GM12875 (cell line): ENCODE measurements around the gene BTF3.
"Not testable (repeated sequence)": the region's sequence is repeated elsewhere in the genome, so short reads cannot be mapped to it uniquely, and the experiment has no call there.

Source experiments
- H3K4me3 ChIP-seq: one replicate; pipeline ENCODE4 v1.5.1; 2011; ENCODE audit warnings: low read depth, low read length, control low read depth
- TF ChIP-seq, protein P1 (sequence below): IDR thresholded peaks from 2 replicates; pipeline ENCODE4 v1.5.1; 2011; ENCODE audit warnings: low read depth, mild to moderate bottlenecking, control low read depth, inconsistent platforms, low read length, moderate library complexity, borderline replicate concordance; ENCODE audit not compliant: insufficient read depth

The BTF3 gene

GRCh38 chr5:73454379-73455036, 43.7 kb upstream of the BTF3 start:
- TF ChIP-seq, protein P1, sequence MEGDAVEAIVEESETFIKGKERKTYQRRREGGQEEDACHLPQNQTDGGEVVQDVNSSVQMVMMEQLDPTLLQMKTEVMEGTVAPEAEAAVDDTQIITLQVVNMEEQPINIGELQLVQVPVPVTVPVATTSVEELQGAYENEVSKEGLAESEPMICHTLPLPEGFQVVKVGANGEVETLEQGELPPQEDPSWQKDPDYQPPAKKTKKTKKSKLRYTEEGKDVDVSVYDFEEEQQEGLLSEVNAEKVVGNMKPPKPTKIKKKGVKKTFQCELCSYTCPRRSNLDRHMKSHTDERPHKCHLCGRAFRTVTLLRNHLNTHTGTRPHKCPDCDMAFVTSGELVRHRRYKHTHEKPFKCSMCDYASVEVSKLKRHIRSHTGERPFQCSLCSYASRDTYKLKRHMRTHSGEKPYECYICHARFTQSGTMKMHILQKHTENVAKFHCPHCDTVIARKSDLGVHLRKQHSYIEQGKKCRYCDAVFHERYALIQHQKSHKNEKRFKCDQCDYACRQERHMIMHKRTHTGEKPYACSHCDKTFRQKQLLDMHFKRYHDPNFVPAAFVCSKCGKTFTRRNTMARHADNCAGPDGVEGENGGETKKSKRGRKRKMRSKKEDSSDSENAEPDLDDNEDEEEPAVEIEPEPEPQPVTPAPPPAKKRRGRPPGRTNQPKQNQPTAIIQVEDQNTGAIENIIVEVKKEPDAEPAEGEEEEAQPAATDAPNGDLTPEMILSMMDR: peak; percentile 84; the same call in 1 of the 2 replicates
- no peak overlapping the region for H3K4me3 ChIP-seq

DNA sequence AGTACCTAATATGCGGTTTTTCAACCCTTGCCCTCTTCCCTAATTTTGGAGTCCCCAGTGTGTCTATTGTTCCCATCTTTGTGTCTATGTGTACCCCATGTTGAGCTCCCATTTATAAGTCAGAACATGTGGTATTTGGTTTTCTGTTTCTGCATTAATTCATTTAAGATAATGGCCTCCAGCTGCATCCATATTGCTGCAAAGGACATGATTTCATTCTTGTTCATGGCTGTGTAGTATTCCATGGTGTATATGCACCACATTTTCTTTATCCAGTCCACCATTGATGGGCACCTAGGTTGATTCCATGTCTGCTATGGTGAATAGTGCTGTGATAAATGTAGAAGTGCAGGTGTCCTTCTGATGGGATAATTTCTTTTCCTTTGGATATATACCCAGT, 41.8 kb upstream of the BTF3 start:
- not testable (repeated sequence) for H3K4me3 ChIP-seq

DNA sequence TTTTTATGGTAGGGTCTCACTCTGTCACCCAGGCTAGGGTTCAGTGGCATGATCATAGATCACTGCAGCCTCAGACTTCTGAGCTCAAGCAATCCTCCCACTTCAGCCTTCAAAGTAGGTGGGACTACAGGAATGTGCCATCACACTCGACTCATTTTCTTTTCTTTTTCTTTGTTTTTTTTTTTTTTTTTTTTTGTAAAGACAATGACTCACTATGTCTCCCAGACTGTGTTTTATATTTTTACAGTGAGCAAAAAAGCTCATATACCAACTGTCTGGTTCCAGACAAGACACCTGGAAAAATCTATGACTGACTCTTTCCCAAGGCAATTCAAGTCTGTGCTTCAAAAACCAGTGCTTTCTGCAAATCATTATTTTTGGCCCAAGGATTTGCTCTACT, 38.9 kb upstream of the BTF3 start:
- TF ChIP-seq, protein P1: no peak
- no peak overlapping the region for H3K4me3 ChIP-seq

DNA sequence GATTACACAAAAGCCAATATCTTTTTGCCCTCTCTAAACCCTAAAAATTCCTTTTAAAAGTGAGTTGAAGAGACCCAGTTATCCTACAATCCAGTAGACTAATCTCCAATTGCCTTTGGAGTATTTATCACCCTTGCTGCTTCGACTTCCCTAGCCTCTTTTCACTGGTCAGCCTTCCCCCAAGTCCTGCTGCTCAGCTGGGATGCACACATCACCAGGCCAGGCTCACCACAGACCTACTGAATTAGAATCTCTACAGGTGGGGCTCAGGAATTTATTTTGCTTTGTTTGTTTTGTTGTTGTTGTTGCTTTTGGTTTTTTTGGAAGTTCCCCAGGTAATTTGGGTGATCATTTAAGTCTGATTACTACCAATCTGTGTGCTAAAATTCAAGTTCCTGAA, 38.1 kb upstream of the BTF3 start:
- H3K4me3 ChIP-seq: no peak overlapping the region
- TF ChIP-seq, protein P1: no peak

DNA sequence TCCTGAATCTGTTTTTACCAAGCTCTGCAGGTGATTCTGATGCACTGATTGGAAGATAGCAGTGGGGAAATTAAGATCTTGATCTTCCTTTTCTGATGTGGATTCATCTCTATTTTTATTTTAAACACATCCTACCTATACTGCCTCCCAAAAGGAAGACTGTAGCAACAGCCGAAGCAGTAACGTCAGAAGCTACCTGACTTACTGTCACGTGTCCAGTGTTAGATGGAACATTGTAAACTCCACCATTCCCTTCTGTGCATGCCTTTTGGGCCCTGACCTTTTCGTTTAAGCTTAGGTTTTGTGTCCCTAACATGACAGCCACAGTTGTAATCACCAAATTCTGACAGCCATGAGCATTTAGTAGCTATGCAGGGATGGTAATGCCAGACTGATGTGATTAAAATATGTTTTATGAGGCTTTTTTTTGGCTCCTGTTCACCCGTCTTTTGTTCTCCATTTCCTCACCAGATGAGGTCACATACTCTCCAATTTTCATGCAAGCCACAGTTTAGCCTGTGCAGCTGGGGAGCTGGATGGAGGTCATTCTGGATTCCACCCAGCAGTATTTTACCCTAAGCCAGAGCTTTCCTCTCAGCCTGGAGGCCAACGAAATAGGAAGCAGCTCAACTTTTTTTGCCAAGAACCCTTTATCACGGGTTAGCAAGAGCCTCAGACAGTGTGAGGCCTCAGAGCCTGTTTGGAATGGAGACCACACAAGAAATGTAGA, 34.1 kb upstream of the BTF3 start:
- no peak overlapping the region for H3K4me3 ChIP-seq
- TF ChIP-seq, protein P1: no peak

DNA sequence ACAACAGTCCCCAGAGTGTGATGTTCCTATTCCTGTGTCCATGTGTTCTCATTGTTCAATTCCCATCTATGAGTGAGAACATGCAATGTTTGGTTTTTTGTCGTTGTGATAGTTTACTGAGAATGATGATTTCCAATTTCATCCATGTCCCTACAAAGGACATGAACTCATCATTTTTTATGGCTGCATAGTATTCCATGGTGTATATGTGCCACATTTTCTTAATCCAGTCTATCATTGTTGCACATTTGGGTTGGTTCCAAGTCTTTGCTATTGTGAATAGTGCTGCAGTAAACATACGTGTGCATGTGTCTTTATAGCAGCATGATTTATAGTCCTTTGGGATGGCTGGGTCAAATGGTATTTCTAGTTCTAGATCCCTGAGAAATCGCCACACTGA, 29.6 kb upstream of the BTF3 start:
- H3K4me3 ChIP-seq: not testable (repeated sequence)

- no peak overlapping the region for H3K4me3 ChIP-seq
- TF ChIP-seq, protein P1: no peak
These were observed 28.4 kb upstream of the BTF3 start for GRCh38 chr5:73469878-73470277.

DNA sequence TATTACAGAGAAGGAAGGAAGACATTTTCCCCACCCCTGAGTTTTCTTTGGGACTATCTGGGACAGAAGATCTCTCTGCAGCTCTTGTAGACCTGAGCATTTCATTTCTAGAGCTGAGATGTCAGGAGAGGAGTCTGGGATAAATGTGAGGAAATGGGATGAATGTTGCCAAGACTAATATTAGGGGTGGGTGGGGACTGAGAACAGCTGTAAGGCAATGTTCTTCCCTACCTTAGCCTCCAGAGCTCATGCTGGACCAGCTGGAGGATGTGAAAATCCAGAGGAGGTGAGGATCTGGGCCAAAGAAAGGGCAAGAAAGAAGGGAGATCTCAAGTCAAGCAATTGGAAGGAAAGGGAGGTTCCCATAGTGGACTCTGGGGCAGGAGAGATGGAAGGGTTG, 26.6 kb upstream of the BTF3 start:
- TF ChIP-seq, protein P1: no peak

More for the DNA sequence above, 26.6 kb upstream of the BTF3 start:
- no peak overlapping the region for H3K4me3 ChIP-seq
